Activated gamma-delta T cell treated with anti-CD3 and anti-CD28 coated beads, Interleukin-2, amount 50 U/mL, for 16 hours (primary cell): Measurements from ENCODE around the gene RFX3.

Source experiments
- DNase-seq: peaks from one replicate; pipeline ENCODE4 v3.0.0-alpha.2; 2020; ENCODE audit warnings: low read depth

RFX3 gene

DNA sequence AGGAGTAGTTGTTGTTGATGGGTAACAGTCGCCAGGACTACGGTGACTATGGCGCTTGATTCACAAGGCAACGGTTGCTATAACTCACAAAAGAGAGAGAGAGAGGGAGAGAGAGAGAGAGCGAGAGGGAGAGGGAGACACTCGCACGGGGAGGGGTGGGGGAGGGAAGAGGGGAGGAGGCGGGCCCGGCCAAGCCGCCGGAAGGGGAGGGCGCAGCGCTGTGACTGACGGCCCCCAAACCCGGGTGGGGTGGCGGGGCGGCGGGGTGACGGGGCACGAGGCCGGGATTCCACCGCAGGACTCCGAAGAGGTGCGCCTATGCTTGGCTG is at the start of gene RFX3:
RFX3 (minus strand) TSS at position 166 of the 329 bp plus-strand sequence. CDS start 130,413 bp downstream, outside the sequence.
- peak; percentile 90 for DNase-seq

DNA sequence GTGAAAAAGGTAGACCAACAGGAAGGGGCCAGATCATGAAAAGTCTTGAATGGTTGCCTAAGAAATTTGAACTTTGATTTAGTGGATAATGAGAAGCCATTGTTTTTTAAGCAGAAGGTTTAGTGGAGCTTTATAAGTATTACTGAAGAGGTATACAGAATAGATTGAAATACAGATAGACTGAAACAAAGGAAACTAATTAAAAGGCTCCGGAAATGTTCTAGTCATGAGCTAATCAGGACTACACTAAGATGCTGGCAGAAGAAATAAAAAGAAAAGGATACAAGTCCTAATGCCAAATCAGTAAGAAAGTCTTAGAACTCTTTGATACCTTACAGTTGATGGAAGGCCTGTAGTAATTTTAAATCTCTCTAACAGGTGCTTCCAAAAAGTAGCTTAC is 45.7 kb upstream of the RFX3 start:
- DNase-seq = no peak

DNA sequence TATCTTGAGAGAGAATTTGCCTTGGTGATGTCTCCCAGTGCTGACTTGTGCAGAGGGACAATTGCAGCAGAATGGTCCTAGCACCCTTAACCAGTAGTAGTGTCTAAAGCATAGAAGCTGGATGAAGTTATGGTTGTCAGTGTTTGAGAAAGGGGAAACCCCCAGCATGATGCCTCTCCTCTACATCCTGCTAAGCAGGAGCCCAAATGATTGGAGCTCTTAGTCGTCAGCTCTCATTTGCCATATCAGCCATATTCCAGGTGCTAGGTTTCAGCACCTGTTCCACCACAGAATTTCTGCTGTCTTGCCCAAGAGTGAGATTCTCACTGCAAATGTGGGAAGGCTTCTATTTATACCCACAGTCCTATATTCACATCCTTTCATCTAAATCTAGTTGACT is 43.7 kb upstream of the RFX3 start:
- no peak for DNase-seq

DNA sequence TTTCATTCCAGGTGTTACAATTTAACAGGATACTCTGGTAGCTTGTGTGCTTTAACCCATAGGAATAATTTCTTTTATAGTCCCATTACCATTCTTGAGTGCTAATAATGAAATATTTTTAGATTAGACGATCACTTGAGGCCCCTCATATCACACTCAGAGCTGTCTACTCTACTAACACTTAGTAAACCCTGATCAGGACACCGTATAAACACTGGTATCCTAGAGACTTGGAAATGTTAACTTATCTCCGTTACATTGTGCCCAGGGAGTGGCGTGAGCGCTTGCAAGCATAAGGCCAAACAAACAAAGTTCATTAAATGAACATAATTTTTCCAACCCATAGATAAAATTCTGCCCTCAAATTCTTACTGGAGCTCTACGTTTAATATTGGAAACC is 42.2 kb upstream of the RFX3 start:
- no peak for DNase-seq

DNA sequence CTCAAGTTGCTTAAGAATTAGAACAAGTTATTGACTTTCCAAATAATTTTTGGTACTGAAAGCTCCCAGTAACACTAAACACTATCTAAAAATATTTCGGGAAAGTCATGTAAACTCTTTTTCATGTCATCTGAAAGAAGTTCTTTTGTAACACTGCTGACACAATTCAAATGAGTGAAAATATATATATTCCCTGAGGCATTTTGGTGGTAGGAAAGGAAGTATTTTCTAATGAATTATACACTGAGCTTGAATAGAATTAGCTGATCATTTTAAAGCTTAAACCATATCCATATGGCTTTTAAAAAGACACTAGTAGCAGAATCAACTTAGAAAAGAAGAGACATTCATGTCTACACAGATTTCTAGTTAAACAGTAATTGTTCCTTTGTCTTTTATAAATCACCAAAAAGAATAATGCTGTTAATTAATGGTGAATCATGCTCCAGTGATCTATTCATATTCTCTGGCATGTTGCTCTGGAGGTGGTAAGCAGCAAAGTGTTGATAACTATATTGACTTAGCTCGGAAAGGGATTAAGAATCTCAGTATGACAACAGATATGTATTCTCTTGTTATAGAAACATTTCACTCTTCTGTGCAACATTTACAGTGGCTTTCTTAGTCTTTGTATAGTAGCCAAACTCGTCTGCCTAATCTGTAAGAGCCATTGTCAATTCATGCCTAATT is 27.4 kb upstream of the RFX3 start:
- DNase-seq = no peak

DNA sequence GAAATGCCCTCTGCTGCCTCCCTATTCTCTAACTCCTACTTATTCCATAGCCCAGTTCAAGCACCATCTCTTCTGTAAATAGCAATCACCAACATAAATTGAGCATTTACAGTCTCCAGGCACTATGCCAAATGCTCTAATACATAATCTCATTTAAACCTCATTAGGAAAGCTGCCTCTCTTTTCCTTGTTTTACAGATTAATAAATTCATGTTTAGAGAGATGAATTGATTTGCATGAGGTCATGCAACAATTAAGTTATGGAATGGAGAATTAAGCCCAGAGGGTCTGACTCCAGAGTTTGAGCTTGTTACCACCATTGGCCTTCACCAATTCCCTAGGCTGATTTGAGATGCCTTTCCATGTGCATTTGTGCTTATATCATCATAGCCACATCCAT is 23.4 kb upstream of the RFX3 start:
- DNase-seq = no peak

DNA sequence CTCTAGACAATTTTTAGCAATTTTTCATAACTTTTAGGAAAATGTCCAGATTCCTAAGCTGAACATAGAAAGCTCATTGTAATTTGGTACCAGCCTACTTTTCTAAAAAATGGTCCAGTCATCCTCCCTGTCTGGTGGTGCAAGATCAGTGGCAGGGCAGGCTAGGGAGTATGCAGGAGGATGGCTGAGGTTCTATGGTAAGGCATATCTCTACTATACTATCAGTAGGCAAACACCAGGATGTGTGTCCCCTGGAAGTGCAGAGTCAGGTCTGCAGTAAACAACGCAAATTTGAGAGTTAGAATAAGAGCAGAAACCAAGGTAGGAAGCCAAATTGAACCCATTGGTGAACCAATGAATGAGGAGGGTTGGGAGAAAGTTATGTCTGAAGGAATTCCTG is 22.8 kb upstream of the RFX3 start:
- DNase-seq = no peak

DNA sequence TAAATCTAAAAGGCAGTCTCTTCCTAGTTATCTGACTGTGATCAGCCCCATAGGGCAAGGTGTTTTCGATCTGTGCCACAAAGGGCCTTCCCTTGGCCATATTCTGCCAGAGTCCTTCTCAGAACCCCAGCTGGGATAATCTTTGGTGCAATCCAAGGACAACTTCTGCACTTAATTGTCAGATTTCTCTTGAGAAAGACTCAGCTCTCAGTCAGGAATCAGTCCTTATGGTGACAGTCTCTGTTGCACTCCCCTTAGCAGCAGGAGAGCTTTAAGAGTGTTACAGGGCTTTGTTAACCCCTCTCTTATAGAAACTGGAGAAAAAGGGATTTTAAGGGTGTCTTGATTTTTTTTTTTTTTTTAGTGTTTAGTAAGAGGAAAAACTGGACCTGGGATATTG is 15.4 kb upstream of the RFX3 start:
- no peak for DNase-seq

DNA sequence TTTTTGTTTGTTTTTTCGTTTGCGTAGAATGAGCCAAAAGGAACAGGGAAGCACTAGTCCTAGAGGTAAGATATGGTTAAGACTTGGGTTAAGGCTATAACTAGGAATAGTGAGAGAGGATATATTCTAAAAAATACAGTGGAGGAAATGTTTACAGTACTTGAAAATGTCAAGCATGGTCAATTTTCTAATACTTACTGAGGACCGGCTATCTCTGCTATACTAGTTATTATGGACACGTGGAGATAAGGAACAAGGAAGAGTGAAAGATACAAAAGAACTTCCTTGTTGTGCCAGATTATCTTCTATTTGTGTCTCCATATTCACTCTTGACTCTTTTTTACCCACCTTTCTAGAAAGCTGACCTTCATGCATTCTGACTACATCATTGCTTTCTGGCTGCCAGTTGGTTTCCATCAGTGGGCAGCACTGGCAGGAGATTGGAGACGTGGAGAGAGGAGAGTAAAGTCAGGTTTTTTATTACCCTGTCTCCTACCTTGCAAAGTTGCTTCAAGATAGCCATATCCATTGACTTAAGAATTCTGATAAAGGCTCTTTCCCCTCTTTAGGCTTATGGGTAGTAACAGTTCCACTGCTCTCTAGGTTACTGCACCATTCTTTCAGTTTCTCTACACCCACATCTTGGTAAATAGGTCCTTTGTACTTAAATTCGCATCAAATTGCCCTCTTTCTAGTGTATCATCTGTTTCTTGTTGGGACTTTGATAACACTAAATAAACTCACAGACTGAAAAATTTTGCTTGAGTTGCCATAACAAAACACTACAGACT is 9.0 kb upstream of the RFX3 start:
- no peak for DNase-seq

DNA sequence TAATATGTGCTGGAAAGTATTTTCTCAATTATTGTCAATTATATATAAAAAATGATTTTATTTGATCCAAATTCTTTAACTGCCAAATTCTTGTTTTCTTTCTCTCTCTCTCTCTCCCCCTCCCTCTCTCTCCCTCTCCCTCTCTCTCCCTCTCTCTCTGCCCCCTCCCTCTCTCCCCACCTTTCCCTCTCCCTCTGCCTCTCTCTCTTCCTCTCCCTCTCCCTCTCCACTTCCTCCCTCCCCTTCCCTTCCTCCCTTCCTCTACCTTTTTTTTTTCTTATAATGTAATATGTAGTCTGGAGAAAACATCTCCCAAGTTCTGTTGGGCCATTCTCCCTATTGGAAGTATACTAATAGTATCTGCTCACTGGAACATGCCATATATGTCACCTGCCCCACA is 6.4 kb upstream of the RFX3 start:
- no peak for DNase-seq

DNA sequence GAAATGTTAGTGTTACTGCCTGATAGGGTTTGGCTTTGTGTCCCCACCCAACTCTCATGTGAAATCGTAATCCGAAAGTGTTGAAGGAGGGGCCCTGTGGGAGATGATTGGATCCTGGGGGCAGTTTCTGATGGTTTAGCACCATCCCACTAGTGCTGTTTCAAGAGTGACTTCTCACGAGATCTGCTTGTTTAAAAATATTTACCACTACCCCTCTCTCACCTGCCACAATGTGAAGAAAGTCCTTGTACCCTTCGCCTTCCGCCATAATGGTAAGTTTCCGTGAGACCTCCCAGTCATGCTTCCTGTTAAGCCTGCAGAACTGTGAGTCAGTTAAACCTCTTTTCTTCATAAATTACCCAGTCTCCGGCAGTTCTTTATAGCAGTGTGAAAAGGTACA is 2.6 kb upstream of the RFX3 start:
- peak; percentile 49 for DNase-seq

DNA sequence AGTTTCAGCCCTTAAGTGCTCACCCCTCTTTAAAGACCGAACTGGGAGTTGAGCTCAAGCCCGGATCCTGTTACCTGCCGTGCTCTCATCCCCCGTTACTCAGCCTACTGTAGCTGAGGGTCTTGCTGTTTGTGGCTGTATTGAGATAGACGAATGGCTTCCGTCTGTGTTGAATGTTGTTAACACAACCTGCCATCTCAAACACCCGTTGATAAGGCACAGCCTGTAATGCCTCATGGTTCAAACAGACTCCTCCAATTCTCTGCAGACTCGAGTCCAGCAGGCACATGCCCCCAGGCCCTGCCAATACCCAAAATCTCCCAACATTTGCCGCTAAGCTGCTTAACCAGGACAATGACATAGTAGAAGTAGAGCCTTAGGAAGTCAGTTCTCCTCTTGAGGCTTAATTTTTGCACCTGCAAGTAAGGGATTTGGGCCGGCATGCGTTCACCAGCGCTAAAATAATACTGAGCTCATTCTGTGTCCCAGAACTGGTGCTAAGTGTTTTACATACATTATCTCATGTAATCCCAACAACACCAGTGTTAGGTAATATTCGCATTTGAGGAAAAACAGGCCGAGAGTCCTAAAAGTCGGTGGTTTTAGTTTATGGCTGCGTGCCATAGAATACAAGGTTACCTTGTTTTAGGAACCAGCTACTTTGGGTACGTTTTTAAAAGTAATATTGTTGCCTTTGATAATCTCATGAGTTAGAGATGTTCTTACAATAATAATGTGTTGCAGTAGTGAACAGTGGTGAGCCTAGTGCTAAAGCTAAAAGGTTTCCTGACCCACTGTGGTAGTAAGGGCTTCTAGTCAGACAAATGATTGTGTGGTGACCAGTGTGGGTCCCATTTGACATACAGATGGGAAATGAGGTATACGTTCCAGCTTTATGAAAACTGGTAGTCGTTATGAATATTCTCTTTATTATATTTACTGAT is 1.5 kb upstream of the RFX3 start:
- DNase-seq = no peak

DNA sequence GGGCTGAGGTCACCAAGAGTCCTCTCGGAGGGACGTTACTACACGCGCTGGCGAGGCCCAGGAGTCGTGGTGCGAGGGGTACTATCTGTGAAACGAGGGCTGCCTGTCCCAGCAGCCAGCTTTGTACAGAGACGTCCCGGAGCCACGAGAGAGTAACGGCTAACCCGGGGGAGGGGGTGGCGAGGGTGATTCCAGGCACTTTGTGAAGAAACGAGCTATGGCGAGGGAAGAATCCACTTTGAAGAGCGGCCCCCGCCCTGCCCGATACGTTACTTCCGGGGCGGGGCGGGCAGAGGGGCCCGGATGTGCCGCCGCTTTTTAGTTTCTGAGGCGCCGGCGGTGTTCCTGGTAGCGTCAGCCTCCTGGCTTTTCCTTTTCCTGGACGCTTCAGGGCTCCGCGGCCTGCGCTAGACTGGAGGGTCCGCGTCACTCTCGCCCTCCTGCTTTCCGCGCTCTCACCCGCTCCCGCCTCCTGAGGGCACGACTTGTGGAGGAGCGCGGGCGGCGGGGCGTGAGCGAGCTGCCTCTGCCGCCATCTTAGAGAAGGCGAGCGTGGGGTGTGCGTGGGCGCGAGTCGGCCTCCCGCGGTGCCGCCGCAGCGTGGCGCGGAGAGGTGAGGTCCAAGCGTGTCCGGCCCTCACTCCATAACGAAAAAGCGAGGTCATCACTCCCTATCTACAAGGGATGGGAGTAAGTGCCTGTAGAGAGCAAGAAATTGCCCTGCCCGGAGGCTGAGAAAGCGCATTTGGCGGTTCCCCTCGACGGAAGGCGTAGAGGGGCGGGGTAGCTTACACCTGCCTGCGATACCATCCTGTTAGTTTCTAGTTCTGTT is 580 bp upstream of the RFX3 start:
- DNase-seq = peak; percentile 81

DNA sequence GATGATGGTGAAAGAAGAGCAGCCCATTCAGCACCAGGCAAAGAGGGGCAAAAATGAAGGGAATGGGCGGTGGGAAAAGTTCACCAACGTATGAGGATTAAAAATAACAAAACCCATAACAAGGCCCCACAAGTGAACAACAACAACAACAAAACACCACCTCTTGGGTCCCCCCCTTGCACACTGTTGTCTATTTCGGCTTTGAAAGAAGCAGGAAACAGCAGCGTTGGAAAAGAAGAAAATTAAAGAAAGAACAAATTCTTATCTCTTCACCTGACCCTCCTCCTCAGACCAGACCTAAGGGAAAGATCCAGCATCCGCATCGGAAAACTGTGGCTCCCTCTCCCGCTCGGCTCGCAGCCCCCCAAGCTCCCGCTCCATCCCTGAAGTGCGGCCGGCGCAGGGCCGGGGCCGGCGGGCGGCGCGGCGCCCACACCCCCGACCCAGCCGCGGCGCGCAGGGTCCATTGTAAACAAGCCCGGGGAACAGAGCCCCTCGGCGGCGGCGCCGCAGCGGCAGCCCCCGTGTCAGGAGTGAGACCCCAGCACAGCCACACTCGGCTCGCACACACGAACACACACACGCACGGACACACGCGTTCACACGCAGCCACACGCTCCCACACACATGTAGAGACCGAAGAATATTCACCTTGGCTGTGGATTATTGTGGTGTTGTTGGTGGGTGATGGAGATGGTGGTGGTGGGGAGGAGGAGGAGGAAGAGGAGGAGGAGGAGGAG is 535 bp downstream of the RFX3 start:
- no peak for DNase-seq

DNA sequence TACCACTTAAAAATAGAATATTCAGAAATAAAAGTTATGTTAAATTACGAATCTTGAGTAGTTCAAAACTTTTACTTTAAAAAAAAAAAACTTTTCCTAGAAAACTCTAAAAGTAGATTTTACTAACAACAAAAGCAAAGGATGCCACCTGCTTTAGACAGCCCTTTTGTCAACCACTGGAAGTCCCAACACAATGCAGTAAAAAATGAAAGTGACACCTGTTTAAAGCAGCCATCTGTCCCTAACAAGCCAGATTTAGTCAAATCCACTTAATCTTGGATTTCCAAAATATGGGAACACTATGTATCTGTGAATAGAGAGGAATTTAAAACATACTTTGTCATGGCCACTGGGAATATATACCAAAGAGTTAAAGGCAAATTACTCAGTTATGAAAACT is 3.8 kb downstream of the RFX3 start:
- DNase-seq = no peak

DNA sequence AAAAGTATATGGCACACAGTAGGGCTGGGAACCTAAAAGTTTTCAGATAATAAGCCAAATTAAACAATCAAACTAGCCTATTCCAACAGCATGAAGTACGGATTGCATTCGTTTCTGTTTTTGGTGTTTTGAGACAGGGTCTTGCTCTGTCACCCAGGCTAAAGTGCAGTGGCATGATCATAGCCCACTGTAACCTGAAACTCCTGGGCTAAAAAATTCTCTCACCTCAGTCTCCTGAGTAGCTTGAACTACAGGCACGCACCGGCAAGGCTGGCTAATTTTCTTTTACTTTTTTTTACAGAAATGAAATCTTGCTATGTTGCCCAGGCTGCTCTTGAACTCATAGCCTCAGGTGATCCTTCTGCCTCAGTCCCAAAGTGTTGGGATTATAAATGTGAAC is 5.2 kb downstream of the RFX3 start:
- no peak for DNase-seq

DNA sequence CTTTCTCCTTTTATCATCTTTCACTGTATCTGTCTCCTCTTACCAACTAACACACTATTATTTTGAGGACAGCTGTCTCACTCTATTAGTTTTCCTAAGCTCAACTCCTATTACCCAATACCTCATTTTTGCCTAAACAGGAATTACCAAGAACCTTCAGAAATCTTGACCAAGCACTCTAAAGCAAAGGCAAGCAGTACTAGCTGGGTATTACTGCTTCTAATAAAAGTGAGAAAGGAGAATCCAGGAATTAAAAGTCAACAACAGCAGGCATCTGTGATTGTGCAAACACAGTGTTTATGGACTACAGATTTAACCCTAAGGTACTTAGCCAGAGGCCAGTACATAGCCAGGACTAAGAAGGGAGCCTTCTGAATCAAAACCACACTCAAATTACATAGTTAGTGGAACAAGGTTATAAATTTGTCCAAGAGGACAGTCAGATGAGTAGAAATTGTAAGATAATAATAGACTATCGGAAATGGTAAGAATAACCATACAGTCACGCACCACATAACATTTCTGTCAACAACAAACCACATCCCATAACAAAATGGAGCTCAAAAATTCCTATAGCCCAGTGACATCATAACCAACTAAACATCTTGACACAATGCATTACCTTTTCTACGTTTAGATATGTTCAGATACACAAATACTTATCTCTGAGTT is 8.3 kb downstream of the RFX3 start:
- DNase-seq = no peak

DNA sequence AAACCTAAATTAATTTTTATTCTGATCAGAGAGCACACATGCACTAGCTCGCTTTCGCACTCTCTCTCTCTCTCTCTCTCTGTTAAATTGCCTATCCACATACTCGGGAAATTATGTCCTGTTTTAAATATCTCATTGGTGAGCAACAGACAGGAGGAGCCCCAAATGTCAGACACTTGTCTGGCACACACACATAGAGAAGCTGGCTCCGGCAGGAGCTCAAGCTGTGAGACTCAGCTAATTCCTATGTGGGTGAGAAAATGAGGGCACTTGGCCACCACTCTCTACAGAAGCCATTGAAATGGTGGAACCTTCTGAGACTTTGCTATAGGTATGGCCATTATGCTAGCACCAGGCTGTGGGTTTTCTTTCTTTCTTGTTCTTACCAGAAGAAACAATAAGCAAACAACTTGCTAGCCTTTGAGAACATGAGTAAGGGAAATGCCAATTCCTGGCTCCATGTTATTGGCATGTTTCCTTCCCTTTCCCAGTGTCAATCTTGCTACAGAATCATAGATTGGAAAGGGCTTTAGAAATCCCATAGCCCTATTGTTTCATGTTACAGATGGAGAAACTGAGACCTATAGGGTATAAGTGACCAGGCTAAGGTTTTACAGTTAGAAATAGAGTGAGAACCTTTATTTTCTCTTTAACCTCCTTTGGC is 9.0 kb downstream of the RFX3 start:
- no peak for DNase-seq

DNA sequence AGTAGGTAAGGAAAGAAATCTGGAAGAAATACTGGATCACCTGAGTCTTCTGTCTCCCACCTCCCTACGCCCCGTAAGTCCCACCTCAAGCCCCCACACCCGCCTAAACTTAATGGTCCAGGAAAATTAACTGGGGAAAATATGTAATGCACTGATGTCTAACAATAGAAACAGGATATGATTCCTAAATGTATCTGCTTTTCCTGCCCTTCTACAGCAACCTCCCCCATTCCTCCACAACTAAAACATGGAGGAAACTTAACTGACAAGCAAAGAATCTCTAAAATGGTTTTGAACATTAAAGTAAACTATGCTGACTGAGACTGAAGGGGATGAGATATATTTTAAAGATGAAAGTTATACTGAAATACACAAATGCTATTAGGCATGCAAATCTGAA is 10.4 kb downstream of the RFX3 start:
- no peak for DNase-seq

DNA sequence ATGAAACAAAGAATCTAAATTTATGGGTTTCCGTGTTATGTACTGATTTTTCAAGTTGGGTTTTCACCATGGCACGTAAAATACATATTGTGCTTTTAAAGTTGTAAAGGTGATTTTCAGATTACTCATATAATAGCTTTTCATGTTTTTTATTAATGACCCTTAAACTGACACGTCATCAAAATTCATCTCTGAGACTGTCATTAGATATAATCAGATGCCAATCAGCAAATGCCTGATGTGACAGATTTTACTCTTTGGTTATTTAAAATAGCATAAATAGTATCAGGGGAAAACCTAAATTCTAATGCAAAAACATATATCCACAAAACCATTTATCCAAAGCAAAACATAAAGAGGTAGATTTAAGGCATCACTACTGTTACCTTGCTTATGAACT is 11.0 kb downstream of the RFX3 start:
- DNase-seq = no peak
